MV-4-11 (cell line): ENCODE measurements around the gene PXT1.
A peak's percentile ranks its signal among the peaks of the same experiment; 100 is the strongest.

Experiments
- DNase-seq: peaks from one replicate; lab custom pipeline; 2025; lab: John Stamatoyannopoulos, UW

PXT1 gene

GRCh38 chr6:36387440-36388303 is 55.0 kb downstream of the PXT1 start, which contains the start of gene ETV7:
Gene ETV7 (minus strand): TSS chr6:36387669. CDS start chr6:36387541, 128 bp downstream.
- no peak for DNase-seq

GRCh38 chr6:36386495-36387439 is 55.9 kb downstream of the PXT1 start:
- peak; percentile 14 for DNase-seq

- no peak for DNase-seq
Observed at GRCh38 chr6:36384095-36384494, 58.6 kb downstream of the PXT1 start.

DNA sequence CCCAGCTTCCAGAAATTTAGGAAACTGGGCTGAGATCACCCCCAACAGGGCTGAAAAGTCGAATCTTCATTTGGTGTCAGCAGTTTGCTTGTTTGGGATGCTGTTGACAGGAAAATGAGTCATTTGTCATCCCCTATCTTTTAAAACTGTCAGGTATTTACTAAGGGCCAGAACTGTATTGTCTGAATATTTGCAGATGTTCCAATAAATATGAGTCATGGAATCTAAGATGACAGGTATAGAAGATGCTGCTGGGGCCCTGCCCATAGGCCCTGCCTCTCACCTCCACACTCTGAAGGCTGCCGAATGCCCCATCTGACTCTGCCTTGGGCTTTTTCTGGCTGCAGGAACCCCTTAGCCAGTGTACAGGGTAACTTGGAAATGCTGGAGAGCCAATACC is 59.0 kb downstream of the PXT1 start:
- DNase-seq = no peak

- DNase-seq = no peak
Observed at GRCh38 chr6:36382976-36383375, 59.7 kb downstream of the PXT1 start.

DNA sequence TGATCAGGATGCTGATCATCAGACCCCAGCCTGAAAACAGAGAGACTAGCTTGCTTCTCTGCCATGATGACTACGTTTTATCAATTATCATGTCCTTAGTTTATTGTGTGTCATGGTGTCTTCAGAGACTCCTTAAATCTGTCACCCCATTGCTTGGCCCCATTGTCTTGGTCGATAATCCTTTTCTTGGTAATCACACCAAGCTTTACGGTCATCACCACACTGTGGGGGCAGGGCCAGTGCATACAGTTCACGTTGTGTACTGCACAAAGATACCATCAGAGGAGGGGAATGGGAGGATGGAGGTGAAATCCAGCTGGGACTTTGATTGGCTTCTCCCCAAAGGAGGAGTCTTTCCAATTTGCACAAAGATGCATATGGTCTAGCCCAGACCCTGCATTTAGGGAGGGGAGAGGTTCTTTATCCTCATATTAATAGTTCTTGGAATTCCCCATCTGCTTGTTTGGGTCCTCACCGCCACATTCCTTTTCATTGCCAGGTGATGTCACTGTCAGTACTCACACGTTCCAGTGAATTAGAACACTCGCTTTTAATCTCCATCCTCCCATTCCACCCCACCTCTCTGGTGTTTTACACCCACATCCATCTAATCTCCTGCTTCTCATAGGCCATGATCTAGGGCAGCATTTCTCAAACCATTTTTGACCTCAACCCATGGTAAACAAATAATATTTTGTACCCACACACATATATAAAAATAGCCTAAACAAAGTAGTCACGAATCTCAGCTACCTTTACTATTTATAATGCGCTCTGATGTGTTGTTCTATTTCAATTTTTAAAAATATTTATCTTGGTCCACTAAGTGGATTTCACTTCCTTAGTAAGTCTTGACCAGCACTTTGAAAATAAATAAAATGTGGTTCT is 60.9 kb downstream of the PXT1 start:
- DNase-seq = no peak

- DNase-seq = no peak
Observed at GRCh38 chr6:36380166-36380565, 62.5 kb downstream of the PXT1 start.

DNA sequence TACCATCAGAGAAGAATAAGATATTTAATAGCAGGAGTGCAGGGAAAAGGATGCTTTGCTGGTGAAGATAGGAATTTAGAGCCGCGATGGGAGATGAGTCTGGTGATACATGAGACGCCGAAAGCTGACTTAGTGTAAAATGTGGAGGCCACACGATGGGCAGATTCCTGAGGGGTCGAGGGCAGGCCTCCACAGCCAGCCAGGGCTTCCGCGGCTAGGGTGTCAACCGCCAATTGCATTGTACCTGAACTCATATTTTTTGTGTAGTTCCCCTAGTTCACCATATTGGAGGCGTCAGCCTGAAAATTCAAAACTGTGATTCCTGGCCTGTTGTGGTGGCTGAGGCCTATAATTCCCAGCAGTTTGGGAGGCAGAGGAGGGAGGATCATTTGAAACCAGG is 63.7 kb downstream of the PXT1 start:
- DNase-seq = no peak

GRCh38 chr6:36378243-36378920 is 64.3 kb downstream of the PXT1 start:
- DNase-seq = no peak

- no peak for DNase-seq
Observed at GRCh38 chr6:36377594-36377993, 65.1 kb downstream of the PXT1 start.

GRCh38 chr6:36376742-36377141 is 65.9 kb downstream of the PXT1 start:
- no peak for DNase-seq

- DNase-seq = no peak
Observed at GRCh38 chr6:36376183-36376582, 66.5 kb downstream of the PXT1 start.

DNA sequence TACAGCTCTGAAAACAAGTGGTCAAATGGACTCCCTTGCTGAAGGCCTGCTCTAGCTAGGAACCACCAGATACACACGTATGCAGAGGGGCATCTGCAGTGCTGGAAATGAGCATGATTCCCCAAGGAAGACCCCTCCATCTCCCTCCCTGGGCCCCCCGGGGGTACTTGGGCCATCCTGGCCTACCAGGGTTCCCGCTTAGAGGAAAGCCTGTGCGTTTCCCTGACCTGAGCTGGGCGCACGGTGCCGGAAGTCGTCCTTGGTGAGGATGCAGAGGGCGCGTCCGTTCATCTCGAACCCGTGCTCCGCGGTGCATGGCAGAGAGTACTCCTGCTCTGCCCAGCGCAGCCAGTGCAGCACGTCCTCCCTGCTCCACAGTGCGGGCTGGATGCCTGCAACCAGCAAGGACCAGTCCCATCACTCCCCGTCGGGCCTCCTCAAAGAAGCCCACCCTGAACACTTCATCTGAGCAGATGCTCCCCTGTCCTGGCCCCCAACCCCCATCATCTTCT is 67.0 kb downstream of the PXT1 start:
- DNase-seq = peak; percentile 22

DNA sequence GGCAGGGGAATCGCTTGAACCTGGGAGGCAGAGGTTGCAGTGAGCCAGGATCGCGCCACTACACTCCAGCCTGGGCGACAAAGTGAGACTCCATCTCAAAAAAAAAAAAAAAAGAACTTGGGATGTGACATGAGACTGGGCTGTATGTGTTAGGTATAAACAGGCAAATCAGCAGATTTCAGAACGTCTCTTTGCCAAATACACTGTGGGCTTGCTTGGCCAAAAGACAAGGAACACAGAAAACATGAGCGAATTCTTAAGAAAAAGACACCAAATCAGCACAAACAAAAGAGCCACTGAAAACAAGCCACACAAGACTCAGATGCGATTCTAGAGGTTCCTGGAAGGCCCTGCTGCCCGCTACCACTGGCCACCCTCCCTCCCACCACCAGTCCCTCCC is 67.7 kb downstream of the PXT1 start:
- DNase-seq = no peak

DNA sequence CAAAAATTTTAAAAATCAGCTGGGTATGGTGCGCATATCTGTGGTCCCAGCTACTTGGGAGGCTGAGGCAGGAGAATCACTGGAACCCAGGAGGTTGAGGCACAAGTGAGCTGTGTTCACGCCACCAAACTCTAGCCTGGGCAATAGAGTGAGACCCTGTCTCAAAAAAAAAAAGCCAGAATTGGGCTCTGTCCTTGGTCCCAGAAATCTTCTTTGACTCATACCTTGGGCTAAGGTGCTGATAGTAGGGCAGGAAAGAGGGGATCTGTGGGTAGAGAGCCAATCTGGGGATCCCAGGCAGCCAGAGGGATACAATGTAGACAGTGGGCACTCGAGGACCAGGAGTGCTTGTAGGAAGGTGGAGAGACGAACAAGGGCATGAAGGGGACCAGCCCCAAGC is 68.5 kb downstream of the PXT1 start:
- no peak for DNase-seq

GRCh38 chr6:36373368-36374019 is 69.2 kb downstream of the PXT1 start:
- no peak for DNase-seq

- DNase-seq = no peak
Observed at GRCh38 chr6:36372088-36372487, 70.6 kb downstream of the PXT1 start.

DNA sequence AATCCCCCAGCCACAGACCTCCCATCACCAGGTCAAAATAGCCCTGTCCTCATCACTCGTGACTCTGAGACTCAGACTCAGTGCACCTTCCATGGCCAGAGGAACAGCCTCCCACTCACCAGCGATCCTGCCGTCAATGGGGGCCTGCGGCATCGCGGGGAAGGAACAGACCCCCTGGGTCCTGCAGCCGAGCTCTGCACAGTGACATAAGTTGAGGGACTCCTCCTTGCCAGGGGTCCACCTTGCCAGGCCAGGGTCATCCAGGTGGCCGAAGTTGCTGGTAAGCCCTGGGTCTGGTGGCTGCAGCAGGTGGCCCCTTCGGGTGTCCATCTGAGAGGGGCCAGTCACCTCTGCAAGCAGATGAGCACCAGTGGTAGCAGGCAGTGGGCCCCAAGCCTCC is 71.4 kb downstream of the PXT1 start:
- DNase-seq = no peak

GRCh38 chr6:36370638-36371037 is 72.0 kb downstream of the PXT1 start:
- no peak for DNase-seq
